ENCODE results near the gene LYST. TPM values are rescaled to one million over a fixed set of nuclear protein-coding genes. Genes with fewer than 3 reads are reported as not detected.

LYST gene
- total RNA-seq, 1 experiment from 2014 or later: 4.8 TPM

DNA sequence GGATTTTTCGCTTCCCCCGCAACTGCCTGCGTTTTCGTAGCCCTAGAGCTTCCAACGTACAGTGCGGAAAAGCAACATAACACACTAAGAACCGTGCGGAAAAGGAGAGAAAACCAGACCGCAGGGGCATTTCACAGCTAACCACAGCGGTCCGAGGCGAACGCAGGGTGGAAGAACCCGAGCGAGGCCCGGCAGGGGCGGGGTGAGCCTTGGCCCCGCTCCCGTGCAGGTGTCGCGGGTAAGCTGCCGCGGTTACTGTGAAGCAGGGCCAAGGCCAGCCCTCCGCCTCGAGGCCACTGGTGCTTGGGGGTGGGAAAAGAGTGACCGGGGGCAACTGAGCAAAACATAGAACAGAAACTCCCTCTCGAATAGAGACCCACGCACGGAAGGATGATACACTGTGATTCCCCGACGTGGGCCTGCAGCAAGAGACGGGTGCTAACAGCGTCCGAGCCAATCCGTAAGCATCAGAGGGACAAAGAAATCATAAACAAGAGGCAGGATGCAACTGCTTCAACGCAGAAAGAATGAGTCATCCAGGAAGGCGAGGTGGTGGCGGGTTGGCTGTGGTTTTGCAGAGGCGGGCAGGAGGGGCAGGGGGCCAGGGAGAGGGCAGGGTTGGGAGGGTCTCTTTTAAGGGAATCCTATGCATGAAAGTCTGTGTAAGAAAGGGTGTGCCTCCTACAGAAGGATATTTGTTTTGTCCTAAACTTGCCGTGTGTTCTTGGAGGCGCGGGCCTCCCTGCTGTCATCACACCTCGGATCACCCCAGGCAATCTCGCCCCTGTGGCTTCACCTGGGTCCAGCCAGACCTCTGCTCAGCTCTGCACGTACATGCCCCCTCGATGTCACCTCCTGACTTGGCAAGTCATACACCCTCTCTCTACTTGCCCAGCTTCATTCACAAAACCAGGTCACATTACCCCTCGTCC lies 224.4 kb downstream of the LYST start:
- Histone ChIP-seq H3K27ac (ENCODE audit: low read length) (0 out of 2 replicates have a peak overlapping the region, but pooled peaks have one; percentile 31), H3K36me3 (ENCODE audit: low read depth, low read length) (no peaks in the 10 kb centered on the region), H3K79me2 (ENCODE audit: low read length) (no peaks in the 10 kb centered on the region), H3K4me2 (ENCODE audit: low read length) (peak overlapping the region; percentile 95), H3K9ac (ENCODE audit: low read length) (no peak overlapping the region), H3F3A (ENCODE audit: low read length, unreplicated experiment) (no peaks in the 10 kb centered on the region), H3K9me3 (ENCODE audit: low read length) (no peaks in the 10 kb centered on the region), H3K4me1 (ENCODE audit: insufficient read depth, low read length) (0 out of 2 replicates have a peak, but pooled peaks cover 3% of the 10 kb centered on the region), H3K27me3 (ENCODE audit: low read length) (no peaks in the 10 kb centered on the region), H3K4me3 (ENCODE audit: low read length) (peak overlapping the region; percentile 71), H3K9me2 (replicated peaks; ENCODE audit: low read length) (no peaks in the 10 kb centered on the region), H4K20me1 (ENCODE audit: low read length) (no peaks in the 10 kb centered on the region), H2AFZ (ENCODE audit: low read length) (peak overlapping the region; percentile 73)
- peak; percentile 79 for ATAC-seq
- POLR2A ChIA-PET (ENCODE audit: unreplicated experiment): interaction anchor here (0.5 to 0.7 kb wide), 2 partner anchors 51 to 1271 kb away, joined by 3 read pairs; no protein-coding TSS in a partner anchor
- intact Hi-C loops (cut with micrococcal nuclease): no loop called here
- CTCF ChIA-PET: no interaction called here
- BruUV-seq (replicated peaks): no TSS peak
- peak; percentile 61 for DNase-seq
- TF ChIP-seq EZH2phosphoT487 (IDR thresholded peaks at IDR 0.05; ENCODE audit: borderline replicate concordance, low read length): no peak
- TF ChIP-seq, protein P1, sequence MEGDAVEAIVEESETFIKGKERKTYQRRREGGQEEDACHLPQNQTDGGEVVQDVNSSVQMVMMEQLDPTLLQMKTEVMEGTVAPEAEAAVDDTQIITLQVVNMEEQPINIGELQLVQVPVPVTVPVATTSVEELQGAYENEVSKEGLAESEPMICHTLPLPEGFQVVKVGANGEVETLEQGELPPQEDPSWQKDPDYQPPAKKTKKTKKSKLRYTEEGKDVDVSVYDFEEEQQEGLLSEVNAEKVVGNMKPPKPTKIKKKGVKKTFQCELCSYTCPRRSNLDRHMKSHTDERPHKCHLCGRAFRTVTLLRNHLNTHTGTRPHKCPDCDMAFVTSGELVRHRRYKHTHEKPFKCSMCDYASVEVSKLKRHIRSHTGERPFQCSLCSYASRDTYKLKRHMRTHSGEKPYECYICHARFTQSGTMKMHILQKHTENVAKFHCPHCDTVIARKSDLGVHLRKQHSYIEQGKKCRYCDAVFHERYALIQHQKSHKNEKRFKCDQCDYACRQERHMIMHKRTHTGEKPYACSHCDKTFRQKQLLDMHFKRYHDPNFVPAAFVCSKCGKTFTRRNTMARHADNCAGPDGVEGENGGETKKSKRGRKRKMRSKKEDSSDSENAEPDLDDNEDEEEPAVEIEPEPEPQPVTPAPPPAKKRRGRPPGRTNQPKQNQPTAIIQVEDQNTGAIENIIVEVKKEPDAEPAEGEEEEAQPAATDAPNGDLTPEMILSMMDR (conservative IDR thresholded peaks at IDR 0.05; ENCODE audit: low read depth, low read length): no peak
- TF ChIP-seq EZH2 (IDR thresholded peaks at IDR 0.05; ENCODE audit: low read length, unreplicated experiment): no peak

- Histone ChIP-seq H3K27ac (ENCODE audit: low read length) (no peak overlapping the region), H3K9ac (ENCODE audit: low read length) (no peak overlapping the region), H3K27me3 (ENCODE audit: low read length) (no peaks in the 10 kb centered on the region), H3F3A (ENCODE audit: low read length, unreplicated experiment) (no peaks in the 10 kb centered on the region), H3K4me2 (ENCODE audit: low read length) (no peak overlapping the region), H3K4me1 (ENCODE audit: insufficient read depth, low read length) (0 out of 2 replicates have a peak, but pooled peaks cover 3% of the 10 kb centered on the region), H3K79me2 (ENCODE audit: low read length) (no peaks in the 10 kb centered on the region), H3K36me3 (ENCODE audit: low read depth, low read length) (no peaks in the 10 kb centered on the region), H3K9me3 (ENCODE audit: low read length) (no peaks in the 10 kb centered on the region), H3K9me2 (replicated peaks; ENCODE audit: low read length) (no peaks in the 10 kb centered on the region), H3K4me3 (ENCODE audit: low read length) (no peak overlapping the region), H2AFZ (ENCODE audit: low read length) (no peak overlapping the region), H4K20me1 (ENCODE audit: low read length) (no peaks in the 10 kb centered on the region)
- POLR2A ChIA-PET (ENCODE audit: unreplicated experiment): no interaction called here
- TF ChIP-seq EZH2phosphoT487 (IDR thresholded peaks at IDR 0.05; ENCODE audit: borderline replicate concordance, low read length): no peak
- TF ChIP-seq, protein P1 (conservative IDR thresholded peaks at IDR 0.05; ENCODE audit: low read depth, low read length): no peak
- no peak for TF ChIP-seq EZH2 (IDR thresholded peaks at IDR 0.05; ENCODE audit: low read length, unreplicated experiment)
- DNase-seq: no peak
- CTCF ChIA-PET: no interaction called here
- intact Hi-C loops (cut with micrococcal nuclease): no loop called here
- no TSS peak for BruUV-seq (replicated peaks)
- no peak for ATAC-seq
Measured at GRCh38 chr1:235640580-235640979, 226.1 kb downstream of the LYST start.
